HG02885 (cell line): ENCODE data around the gene MAP10.

Experiments used
- ATAC-seq: cut with Tn5 transposase; IDR thresholded peaks from one replicate; pipeline ENCODE4 v1.9.1; 2021; ENCODE audit warnings: mild to moderate bottlenecking; ENCODE audit not compliant: unreplicated experiment, poor library complexity

The MAP10 gene

DNA sequence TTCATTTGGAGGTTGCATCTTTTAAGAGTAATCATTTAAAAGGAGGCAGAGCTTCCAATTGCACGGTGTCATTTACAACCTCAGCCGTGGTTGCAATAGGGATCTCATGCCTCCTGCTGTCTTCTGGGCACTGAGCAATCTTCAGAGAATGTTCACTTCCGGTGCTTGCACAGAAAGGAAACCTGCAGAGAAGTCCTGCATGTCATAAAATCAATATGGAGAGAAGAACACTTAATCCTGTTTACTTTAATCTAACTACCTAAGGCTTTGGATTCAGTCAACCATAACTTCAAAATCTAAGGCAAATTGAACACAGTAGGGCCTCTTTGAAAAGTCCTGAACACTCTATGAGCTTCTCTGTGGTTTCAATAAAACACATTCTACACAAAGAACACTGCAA is 11.3 kb upstream of the MAP10 start:
- ATAC-seq = no peak

DNA sequence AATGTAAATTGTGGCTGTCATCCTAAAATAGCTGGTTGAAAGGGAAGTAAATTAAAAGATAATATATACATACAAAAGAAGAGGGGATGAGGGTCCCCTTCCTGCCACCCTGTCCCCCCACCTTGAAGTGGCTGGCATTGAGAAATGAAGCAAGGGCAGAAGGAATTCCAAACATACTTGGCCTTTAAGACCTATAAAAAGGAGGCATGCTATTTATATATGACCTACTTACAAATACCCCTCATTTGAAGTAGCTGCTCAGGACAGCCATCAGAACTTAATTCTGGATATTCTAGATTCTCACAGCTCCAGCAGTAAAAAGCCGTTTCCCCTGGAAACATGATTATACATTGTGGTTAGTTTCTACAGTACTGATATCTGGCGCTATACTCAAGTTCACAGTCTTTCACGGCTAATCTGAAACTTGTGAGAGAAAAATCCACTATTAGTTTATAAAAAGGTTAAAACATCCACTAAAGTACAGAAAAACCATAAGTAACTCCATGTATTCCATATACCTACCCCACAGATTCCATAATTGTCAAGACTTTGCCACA is 9.6 kb upstream of the MAP10 start:
- no peak for ATAC-seq

DNA sequence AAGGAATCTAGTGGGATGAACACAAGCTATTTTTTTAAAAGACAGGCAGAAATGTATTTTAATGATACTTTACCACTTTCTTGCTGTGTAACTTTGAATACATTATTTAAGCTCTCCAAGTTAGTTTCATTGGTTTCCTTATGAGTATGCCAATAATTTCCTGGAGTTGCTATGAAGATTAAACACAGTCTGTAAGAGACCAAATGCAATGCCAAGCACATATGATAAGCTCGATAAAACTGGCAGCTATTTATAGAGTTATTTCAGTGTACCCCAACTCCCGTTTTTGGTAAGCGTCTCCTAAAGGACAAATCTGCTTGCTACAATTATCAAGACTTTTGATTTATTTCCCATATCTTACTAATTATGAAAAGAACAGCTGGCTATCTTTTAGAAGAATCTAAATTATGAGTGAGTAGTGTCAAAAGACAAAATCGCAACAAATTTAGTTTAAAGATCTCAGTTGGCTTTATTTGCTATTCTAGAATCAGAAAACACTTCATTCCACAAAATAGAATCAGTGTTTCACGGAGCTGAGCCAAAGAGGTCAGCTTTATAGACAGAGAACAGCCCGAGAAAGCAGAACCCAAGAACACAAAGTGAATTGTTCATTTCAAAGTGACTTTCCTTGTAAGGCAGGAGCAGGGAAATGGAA is 7.2 kb upstream of the MAP10 start:
- no peak for ATAC-seq

DNA sequence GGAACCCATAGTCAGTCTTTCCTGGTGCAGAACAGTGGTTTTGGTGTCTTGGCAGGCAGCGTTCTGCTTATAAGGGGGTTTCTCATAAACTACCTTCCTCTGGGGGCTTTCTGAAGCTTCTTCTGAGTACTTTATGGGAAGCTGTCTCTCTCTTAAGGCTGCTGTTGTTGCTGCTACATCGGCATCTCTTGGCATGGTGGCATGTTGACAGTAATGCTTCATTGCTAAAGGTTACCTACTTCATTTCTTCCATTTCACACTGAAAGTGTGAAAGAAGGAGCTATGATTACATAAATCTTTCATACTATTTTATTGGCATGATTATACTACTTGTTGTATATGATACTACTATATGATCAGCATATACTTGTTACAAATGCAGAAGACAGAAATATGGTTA is 6.3 kb upstream of the MAP10 start:
- ATAC-seq = no peak

DNA sequence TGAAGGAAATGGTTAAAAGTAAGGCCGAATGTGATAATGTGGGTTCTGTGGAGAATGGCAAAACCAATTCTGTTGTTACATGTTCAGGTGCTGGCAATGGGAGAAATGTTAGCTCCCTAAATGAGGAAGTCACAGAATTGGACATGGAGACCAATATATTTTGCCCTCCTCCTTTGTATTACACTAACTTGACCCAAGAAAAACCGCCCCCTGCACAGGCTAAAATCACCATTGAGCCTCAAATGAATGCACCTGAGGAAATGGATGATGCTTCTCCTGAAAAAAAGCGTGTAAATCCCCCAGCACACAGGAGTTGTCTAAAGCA is 932 bp downstream of the MAP10 start:
- ATAC-seq = no peak

DNA sequence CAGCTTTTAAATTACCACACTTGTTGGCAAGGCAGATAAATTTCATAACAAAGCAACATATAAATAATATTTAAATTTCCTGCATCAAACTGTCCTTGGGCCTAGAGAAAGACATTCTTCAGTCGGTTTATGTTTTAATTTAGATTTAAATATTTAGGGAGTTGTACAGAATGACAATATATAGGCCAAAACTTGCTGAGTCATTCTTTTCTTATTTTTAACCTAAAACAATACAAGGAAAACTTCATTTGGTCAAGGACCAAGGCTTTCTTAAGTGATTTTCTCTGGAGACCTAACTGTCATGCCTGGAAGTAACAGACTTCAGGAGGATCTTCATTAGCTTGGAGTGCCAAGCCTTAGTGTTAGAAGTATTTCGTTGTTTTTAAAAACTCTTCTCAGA is 5.6 kb downstream of the MAP10 start:
- no peak for ATAC-seq

DNA sequence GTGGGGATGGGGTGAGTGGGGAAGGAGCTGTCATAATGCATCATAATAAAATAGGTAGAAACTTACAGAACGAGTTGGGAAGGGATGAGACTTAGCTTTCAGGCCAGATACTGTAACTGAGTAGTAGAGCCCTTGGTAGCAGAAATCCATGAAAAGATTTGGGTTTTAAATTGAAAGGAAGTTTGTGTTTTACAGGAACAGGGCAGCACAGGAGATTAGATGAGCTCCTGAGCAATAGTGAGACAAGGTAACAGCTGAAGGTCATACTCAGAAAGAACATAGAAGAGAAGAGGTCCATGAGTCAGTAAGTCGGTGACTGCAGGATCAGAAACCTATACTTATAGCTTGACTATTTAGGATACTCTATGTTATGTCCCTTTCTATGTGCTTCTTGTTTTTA is 7.3 kb downstream of the MAP10 start:
- no peak for ATAC-seq

DNA sequence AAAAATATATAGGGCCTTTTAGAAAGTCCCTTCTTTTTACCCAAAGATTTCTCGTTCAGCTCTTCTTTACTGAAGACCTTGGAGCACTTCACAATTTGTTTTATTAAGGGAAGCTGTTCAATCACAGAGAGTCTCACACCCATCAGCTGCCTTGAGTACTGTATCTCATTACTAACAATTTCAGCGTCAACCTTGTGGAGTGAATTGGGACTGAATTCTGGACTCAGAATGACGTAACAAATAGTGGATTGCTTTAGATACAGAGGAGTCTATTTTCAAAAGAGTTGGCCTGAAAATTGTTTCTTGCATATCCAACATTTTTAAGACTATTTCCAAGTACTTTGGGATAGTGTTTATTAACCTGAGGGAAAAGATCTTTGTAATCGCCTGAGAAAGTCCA is 7.9 kb downstream of the MAP10 start:
- no peak for ATAC-seq

DNA sequence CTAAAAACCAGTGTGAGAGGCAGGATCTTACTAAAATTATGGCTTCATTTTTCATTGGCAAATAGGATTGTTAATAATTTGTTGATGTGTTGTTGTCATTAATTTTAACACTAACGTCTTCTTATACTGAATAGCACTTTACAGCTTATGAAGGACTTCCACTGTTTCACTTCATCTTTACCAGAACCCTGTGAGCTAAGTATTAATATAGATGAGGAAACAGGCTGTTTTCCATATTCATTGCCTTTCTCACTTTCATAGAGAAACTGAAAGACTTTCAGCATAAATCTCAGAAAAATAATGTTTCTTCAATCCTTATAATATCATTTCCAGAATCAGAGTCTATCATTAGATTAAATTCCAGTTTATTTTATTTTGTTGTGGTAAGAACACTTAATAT is 8.5 kb downstream of the MAP10 start:
- no peak for ATAC-seq

DNA sequence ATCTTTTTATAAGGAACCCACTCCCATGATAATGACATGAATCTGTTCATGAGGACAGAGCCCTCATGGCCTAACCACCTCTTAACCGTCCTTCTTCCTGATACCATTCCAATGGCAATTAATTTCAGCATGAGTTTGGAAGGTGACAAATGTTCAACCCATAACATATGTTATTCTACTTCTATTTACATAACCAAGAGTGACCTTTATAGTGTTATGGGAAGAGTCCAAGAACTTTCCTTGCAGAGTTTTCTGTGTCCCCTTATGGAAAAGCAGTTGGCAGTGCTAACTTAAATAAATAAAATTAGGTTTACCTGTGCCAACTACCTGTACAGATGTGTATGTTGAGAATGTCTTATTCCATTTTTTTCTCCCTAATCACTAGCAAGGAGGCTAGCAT is 11.1 kb downstream of the MAP10 start:
- no peak for ATAC-seq

DNA sequence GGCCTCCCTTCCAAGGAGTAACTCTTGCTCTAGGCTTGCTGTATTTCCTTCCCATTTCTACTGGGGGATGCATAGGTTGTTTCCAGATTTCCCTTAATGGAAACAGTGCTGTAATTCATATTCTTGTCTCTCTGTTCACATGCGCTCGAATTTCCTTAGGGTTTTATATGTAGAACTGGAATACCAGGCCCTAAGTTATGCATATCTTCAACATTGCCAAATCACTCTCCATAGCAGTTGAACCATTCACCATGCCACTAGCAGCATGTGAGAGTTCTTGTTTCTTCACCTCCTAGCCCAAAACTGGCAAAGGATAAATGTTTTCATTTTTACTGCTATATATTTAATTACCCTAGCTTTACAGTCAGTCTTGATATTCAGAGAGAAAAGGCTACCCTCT is 12.8 kb downstream of the MAP10 start:
- no peak for ATAC-seq

DNA sequence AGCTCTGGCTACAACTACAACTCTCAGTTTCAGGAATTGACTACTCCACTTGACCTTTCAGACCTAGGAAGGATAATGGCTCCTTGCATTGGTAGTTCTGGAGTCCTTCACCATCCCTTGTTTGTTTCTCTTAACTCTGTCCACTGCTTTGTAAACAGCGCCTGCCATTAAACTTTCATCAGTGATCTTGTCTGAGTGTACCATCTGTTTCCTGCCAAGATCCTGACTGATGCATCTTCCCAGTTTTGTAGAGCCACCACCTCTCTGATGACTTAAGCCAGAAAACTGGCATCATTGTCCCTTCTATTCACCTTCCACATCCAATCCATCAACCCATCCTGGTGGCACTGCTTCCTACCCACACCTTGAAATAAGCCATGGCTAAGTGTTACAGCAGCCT is 15.2 kb downstream of the MAP10 start:
- no peak for ATAC-seq

DNA sequence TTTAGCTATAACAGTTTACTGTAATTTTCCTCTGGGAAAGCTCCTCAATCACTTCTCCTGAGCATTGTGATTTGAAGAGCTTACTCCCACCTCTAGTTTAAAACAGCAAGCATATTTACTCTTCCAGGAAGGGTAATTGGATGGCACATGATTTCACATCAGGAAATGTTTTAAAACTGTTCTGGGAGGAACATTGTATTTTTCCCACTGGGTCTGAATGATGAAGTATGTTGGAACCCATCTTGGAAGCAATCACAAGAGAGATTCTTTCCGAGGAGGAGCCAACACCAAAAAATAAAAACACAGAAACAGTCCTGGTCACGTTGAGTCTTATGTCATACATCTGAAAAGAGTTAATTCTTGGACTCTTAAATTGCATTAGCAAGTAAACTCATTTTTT is 17.3 kb downstream of the MAP10 start:
- no peak for ATAC-seq

DNA sequence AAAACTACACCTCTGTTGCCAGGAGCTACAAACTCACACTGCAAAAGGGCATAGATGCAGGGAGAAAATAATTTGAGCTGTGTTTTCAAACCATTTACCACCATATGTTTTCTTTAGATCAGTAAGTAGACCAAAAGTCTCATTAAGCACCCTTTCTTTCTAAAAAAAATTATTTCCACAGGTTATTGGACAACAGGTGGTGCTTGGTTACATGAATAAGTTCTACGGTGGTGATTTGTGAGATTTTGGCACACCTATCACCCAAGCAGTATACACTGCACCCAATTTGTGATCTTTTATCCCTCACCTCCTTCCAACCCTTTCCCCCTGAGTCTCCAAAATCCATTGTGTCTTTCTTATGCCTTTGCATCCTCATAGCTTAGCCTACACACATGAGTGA is 21.1 kb downstream of the MAP10 start:
- no peak for ATAC-seq

DNA sequence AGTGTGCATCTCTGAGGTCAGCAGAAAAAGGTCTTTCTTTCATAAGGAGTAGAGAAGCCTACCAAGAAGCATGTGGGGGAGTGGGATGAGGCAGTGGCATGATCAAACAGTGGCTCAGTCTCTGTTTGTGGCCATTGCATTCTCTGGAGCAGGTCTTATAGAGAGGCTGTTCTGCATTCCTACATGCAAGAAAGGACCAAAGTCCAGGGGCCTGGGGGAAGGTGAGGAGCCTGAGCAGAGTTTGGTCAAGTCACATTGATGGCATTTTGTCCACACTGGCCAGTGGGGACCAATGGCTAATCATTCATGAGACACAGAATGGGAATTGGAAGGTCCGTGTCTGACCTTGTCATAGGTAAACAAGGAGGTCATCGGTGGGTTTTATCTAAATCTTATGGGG is 25.4 kb downstream of the MAP10 start:
- ATAC-seq = no peak

DNA sequence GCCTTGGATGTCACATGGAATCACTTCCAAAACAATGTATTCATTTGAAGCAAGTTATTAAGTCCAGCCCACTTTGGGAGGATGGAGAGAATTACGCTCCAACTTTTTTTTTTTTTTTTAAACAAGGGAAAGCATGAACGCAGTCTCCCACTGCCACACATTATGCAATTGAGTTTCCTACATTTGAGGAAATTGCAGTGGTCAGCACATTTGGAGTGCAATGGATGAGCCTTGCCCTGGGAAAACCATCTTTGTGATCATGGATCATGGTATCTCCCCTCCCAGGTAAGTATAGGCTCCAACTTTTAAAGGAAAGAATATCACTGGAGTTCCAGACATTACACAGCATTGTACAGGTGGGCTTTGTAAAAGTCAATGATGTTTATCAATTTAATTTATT is 26.7 kb downstream of the MAP10 start:
- no peak for ATAC-seq

DNA sequence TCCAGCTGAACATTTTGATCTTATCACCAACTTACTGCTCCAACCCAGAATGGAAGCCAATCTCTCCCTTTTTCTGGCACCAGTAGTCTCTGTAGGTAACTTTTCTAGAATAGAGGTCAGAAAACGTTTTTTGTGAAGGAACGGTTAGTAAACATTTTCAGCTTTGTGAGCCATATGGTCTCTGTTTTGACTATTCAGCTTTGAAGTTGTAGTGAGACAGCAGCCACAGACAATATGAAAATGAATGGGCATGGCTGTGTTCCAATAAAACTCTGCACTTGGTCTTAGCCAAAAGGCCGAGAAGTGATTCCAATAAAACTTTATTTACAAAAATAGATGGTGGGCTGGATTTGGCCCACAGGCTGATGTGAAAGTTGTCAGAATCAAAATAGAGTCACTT is 28.9 kb downstream of the MAP10 start:
- no peak for ATAC-seq

DNA sequence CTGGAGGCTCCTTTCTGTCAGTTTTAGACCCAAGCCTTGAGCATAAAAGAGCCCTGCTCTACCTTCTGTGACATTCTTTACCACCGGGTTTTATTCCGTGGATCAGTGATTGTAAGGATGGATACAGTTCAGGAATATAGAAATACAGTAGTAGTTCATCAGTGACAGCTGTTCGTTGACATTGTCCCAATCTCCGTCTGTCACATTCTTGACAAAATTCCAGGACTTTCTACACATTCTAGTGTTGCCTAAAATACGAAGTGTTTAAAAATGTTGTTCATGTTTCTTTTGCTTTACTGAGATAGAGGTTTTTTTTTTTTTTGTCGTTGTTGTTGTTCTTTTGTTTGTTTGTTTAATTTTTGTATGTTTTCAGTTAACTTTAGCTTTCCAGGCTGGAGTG is 29.9 kb downstream of the MAP10 start:
- no peak for ATAC-seq

DNA sequence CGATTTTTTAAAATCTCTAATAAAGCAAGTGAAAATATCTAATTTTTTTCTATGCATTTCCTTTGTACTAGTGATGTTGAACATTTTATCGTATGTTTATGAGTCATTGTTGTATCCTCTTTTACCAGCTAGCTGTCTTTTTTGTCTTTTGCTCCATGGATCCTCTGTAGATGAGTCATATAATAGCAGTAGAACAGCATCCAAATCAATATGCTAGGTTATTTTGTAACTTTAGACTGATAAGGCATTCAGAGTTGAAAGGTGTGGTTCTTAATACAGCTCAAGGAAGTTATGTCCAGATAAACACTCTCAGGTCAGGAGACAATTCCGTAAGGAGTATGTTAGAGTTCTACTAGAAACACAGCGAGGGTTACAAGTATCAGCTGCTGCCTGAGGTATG is 31.9 kb downstream of the MAP10 start:
- ATAC-seq = no peak

DNA sequence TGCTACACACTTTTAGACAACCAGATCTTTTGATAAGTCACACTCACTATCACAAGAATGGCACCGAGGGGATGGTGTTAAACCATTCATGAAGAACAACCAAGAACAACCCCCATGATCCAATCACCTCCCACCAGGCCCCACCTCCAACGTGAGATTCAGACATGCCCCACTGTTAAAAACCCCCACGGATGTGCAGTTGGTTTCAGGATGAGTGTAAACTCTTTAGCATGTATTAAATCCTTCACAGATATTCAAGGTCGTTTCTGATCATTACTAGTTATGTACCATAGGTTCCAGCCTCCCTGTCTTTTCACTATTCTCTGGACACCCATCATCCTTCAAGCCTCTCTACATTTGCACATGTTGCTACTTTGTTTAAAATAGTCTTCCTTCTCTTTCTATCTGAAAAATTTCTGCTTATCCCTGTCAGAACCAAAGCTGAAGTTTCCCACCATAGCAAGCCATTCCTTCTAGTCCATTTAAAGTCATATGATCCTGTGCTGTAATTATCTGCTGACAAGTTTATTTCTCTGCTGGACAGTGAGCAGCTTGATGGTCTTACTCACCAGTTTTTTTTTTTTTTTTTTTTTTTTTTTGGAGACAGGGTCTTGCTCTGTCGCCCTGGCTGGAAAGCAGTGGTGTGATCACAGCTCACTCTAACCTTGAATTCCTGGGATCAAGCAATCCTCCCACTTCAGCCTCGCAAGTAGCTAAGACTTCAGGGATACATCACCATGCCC is 36.8 kb downstream of the MAP10 start:
- no peak for ATAC-seq

DNA sequence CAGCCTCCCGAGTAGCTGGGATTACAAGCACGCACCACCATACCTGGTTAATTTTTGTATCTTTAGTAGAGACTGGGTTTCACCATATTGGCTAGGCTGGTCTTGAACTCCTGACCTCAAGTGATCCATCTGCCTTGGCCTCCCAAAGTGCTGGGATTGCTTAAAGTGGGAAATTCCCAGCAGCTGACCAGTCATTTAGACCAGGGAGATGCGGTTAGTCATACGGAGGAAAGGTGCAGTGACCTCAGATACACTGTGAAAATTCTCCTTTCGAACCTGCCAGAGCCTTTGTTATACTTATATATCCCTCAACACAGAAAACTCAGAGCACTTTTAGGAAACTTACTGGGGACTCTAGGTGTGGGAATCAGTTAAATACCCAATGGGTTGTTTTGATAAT is 39.6 kb downstream of the MAP10 start:
- no peak for ATAC-seq

DNA sequence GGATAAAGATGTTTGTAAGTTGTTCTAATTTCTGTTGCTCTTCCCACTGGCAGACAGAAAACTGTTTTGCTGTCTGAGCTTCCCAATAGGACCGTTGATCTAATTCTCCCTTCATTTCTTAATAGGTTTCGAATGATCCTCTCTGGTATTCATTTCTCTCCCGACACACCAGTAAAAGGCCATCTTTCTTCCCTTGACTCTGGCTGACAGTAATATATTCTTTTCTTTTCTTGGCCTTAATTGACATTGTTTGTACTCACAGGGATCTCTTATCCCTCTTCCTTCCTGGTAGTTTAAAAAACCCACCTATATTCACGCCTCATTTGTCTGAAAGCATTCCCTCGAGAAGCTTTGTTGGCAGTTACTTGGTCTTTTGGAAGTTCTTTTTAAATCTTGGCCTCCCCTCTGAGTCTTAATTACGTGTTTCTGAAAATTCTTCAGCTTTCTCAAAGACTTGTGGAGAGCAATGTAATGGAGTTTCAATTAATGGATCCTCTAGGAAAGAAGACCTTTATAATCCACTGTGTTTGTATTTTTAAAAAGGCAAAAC is 40.3 kb downstream of the MAP10 start:
- ATAC-seq = no peak
